MM.1S (cell line): ENCODE data around the gene MICALL2.

Experiments used
- EZH2 ChIP-seq: fragments of 300-600 bp; sonication (generic); optimal IDR thresholded peaks from 2 replicates; pipeline ENCODE3; 2017; ENCODE audit warnings: low read depth, mild to moderate bottlenecking, antibody characterized with exemption, low read length, mixed read lengths
- TF ChIP-seq, protein P1 (sequence below): fragments of 300-600 bp; sonication (generic); IDR thresholded peaks from 2 replicates; pipeline ENCODE4 v1.5.1; 2016; ENCODE audit warnings: antibody characterized with exemption, low read length, mixed read lengths

- TF ChIP-seq, protein P1, sequence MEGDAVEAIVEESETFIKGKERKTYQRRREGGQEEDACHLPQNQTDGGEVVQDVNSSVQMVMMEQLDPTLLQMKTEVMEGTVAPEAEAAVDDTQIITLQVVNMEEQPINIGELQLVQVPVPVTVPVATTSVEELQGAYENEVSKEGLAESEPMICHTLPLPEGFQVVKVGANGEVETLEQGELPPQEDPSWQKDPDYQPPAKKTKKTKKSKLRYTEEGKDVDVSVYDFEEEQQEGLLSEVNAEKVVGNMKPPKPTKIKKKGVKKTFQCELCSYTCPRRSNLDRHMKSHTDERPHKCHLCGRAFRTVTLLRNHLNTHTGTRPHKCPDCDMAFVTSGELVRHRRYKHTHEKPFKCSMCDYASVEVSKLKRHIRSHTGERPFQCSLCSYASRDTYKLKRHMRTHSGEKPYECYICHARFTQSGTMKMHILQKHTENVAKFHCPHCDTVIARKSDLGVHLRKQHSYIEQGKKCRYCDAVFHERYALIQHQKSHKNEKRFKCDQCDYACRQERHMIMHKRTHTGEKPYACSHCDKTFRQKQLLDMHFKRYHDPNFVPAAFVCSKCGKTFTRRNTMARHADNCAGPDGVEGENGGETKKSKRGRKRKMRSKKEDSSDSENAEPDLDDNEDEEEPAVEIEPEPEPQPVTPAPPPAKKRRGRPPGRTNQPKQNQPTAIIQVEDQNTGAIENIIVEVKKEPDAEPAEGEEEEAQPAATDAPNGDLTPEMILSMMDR: no peak
- TF ChIP-seq EZH2: no peak
Measured at GRCh38 chr7:1400371-1400770, 58.9 kb downstream of the MICALL2 start.
